Measurements from ENCODE around the gene CDCA7L. TPM values are rescaled to one million over a fixed set of nuclear protein-coding genes. Genes with fewer than 3 reads are reported as not detected.

The CDCA7L gene
- total and polyA plus RNA-seq, 2 of the 4 experiments (the other 2 are of a cell fraction) = 20.4 to 35.0 TPM

GRCh38 chr7:21927693-21928092, 18.0 kb downstream of the CDCA7L start:
- WGBS, 2 experiments (ENCODE audit: extremely low coverage in 2 of 2, insufficient read length in 1 of 2) = 89% methylated on average over 4 of the region's 6 CpGs; no CpG with 5 or more reads in 1 of the 2 experiments
- Histone ChIP-seq H3K4ac (ENCODE audit: low read depth, low read length) (no peak overlapping the region), H3K14ac (replicated peaks; ENCODE audit: low read depth, low read length) (no peak overlapping the region), H3K4me3 (ENCODE audit: insufficient read depth, low read depth, low read length) (no peak overlapping the region), H3K9me1 (ENCODE audit: insufficient read depth, low read length) (no peaks in the 10 kb centered on the region), H2AK5ac (ENCODE audit: low read depth, low read length) (no peak overlapping the region), H2BK15ac (ENCODE audit: low read depth, low read length) (no peak overlapping the region), H3K9me3 (ENCODE audit: control insufficient read depth, insufficient read depth, low read length) (no peaks in the 10 kb centered on the region), H3K56ac (ENCODE audit: extremely low read depth, insufficient read depth, low read length) (no peak overlapping the region), H3K23ac (ENCODE audit: low read depth, low read length) (no peak overlapping the region), H3K36me3 (ENCODE audit: control insufficient read depth, insufficient read depth, low read length) (0 out of 2 replicates have a peak, but pooled peaks cover 1% of the 10 kb centered on the region), H4K5ac (ENCODE audit: low read depth, low read length) (no peak overlapping the region), H2BK120ac (ENCODE audit: low read depth, low read length) (no peak overlapping the region), H4K91ac (ENCODE audit: insufficient read depth, low read depth, low read length) (no peak overlapping the region), H3K9ac (ENCODE audit: low read depth, low read length) (no peak overlapping the region), H2BK20ac (ENCODE audit: low read depth, low read length) (no peak overlapping the region), H2BK5ac (ENCODE audit: low read depth, low read length, poor library complexity, severe bottlenecking) (no peak overlapping the region), H4K20me1 (ENCODE audit: insufficient read depth, low read length) (no peaks in the 10 kb centered on the region), H3K4me1 (ENCODE audit: control insufficient read depth, insufficient read depth, low read length) (no peaks in the 10 kb centered on the region), H3K27me3 (ENCODE audit: control insufficient read depth, insufficient read depth, low read length) (no peaks in the 10 kb centered on the region), H3K27ac (ENCODE audit: insufficient read depth, low read length) (no peak overlapping the region), H3K79me1 (ENCODE audit: low read depth in 1 of 2, low read length in 2 of 2) (peaks cover 9 to 11% of the 10 kb centered on the region in 2 experiments; a peak in 3 of 4 replicates), H2AFZ (replicated peaks; ENCODE audit: low read length, poor library complexity) (no peak overlapping the region), H3K18ac (ENCODE audit: low read depth, low read length) (no peak overlapping the region), H4K8ac (ENCODE audit: low read depth in 2 of 2, low read length in 2 of 2) (no peak overlapping the region), H3K4me2 (ENCODE audit: low read depth, low read length) (no peak overlapping the region), H2AK9ac (replicated peaks; ENCODE audit: low read depth, low read length, poor library complexity) (no peak overlapping the region)
- TF ChIP-seq RFX5 (IDR thresholded peaks at IDR 0.05; ENCODE audit: low read depth, low read length) (no peak), MAZ (IDR thresholded peaks at IDR 0.05; ENCODE audit: borderline replicate concordance, low read depth, low read length) (no peak), CEBPB (IDR thresholded peaks at IDR 0.05; ENCODE audit: low read depth, low read length) (no peak), BHLHE40 (IDR thresholded peaks at IDR 0.05; ENCODE audit: low read depth, low read length) (no peak), MXI1 (IDR thresholded peaks at IDR 0.05; ENCODE audit: borderline replicate concordance, low read depth, low read length) (no peak), RAD21 (IDR thresholded peaks at IDR 0.05; ENCODE audit: low read length) (no peak), CTCF (conservative IDR thresholded peaks at IDR 0.05; ENCODE audit: low read depth, low read length) (no peak), CHD1 (IDR thresholded peaks at IDR 0.05; ENCODE audit: low read depth, low read length) (no peak), NFE2L2 (IDR thresholded peaks at IDR 0.05; ENCODE audit: low read depth, low read length) (no peak), SMC3 (IDR thresholded peaks at IDR 0.05; ENCODE audit: low read depth, low read length) (no peak), USF2 (IDR thresholded peaks at IDR 0.05; ENCODE audit: low read depth, low read length) (no peak), FOS (IDR thresholded peaks at IDR 0.05; ENCODE audit: low read depth, low read length) (no peak), MAFK (IDR thresholded peaks at IDR 0.05; ENCODE audit: low read depth, low read length) (no peak), RCOR1 (IDR thresholded peaks at IDR 0.05; ENCODE audit: insufficient replicate concordance, low read length) (no peak), ELK1 (IDR thresholded peaks at IDR 0.05; ENCODE audit: borderline replicate concordance, low read depth, low read length) (no peak), POLR2A (IDR thresholded peaks at IDR 0.05; ENCODE audit: low read depth, low read length) (no peak)
- no TSS peak for BruUV-seq (replicated peaks)
- in situ Hi-C loops (cut with MboI; ENCODE audit: low sequenced_read_pairs) = no loop called here
- intact Hi-C loops (cut with micrococcal nuclease) = no loop called here
- ChIA-PET CTCF (no interaction called here), POLR2A (ENCODE audit: unreplicated experiment) (no interaction called here)
- dilution Hi-C loops (cut with HindIII; ENCODE audit: low sequenced_read_pairs, unreplicated experiment) = no loop called here
- ATAC-seq (ENCODE audit: low read depth) = no peak
- no peak for DNase-seq
